Natural killer cell (primary cell): Measurements from ENCODE around the gene DOCK2. TPM values are rescaled to one million over a fixed set of nuclear protein-coding genes. Genes with fewer than 3 reads are reported as not detected.

Source experiments
- ATAC-seq, 3 donors: fragments of 150-1000 bp in 2 of 3; fragments of 200-7000 bp in 1 of 3; cut with Tn5 transposase; 1 replicate in 1 of 3; 2 replicates in 2 of 3; pipeline ENCODE4 v1.10.0; 2021; ENCODE audit warnings: mild to moderate bottlenecking in 2 of 3, moderate library complexity in 2 of 3
- DNase-seq, 2 donors: peaks; one replicate each; pipeline versions ENCODE4 v3.0.0 to v3.0.0-alpha.2; 2013 to 2021; ENCODE audit warnings: mixed read lengths in 1 of 2
- H3K27ac ChIP-seq: one replicate; pipeline ENCODE4 v1.5.1; 2013; ENCODE audit warnings: mild to moderate bottlenecking, low read length
- H3K27me3 ChIP-seq: one replicate; pipeline ENCODE4 v1.6.1; 2013; ENCODE audit warnings: low read length; ENCODE audit not compliant: control insufficient read depth, insufficient read depth
- H3K36me3 ChIP-seq: one replicate; pipeline ENCODE4 v1.6.1; 2013; ENCODE audit warnings: low read length; ENCODE audit not compliant: control insufficient read depth, insufficient read depth
- H3K4me1 ChIP-seq: one replicate; pipeline ENCODE4 v1.6.1; 2013; ENCODE audit warnings: low read length; ENCODE audit not compliant: control insufficient read depth, insufficient read depth
- H3K4me3 ChIP-seq: one replicate; pipeline ENCODE4 v1.5.1; 2013; ENCODE audit warnings: low read length
- H3K9me3 ChIP-seq: one replicate; pipeline ENCODE4 v1.6.1; 2013; ENCODE audit warnings: low read length; ENCODE audit not compliant: control insufficient read depth, insufficient read depth
- H3K27ac Mint-ChIP-seq, 2 donors: one replicate each; pipeline ENCODE4 v1.8.0; 2022; ENCODE audit warnings: mild to moderate bottlenecking in 2 of 2, mixed read lengths in 2 of 2, moderate library complexity in 1 of 2
- H3K27me3 Mint-ChIP-seq, 2 donors: one replicate each; pipeline ENCODE4 v1.8.0; 2022; ENCODE audit warnings: low read depth in 2 of 2, mixed read lengths in 2 of 2
- H3K36me3 Mint-ChIP-seq: one replicate; pipeline ENCODE4 v1.8.0; 2022; ENCODE audit warnings: mixed read lengths
- H3K4me1 Mint-ChIP-seq, 2 donors: one replicate each; pipeline ENCODE4 v1.8.0; 2022; ENCODE audit warnings: mixed read lengths in 2 of 2
- H3K4me3 Mint-ChIP-seq: one replicate; pipeline ENCODE4 v1.8.0; 2022; ENCODE audit warnings: mild to moderate bottlenecking, moderate library complexity, mixed read lengths
- H3K9me3 Mint-ChIP-seq, 2 donors: one replicate each; pipeline ENCODE4 v1.8.0; 2022; ENCODE audit warnings: mixed read lengths in 2 of 2
- CTCF ChIP-seq: fragments of 200-600 bp; IDR thresholded peaks from one replicate; pipeline ENCODE4 v1.8.0; 2022; ENCODE audit warnings: antibody characterized with exemption
- WGBS: methylation state at CpG from one replicate; pipeline ENCODE4 v1.1.7; 2013; ENCODE audit warnings: missing lambda C conversion rate; ENCODE audit not compliant: insufficient coverage; 5-methylcytosine and 5-hydroxymethylcytosine counted together
- intact Hi-C: fragments of 100-400 bp; cut with micrococcal nuclease; formaldehyde crosslinking; loops from one replicate; pipeline ENCODE4 v1.14.2; 2022
- total RNA-seq, 4 donors: library from RNA; stranded (reverse); fragments of 120-200 nt in 1 of 4; gene quantifications; one replicate each; pipeline versions ENCODE4 v1.2.3 to v1.2.4, GENCODE V29; 2013 to 2022

DOCK2 gene
- total RNA-seq, 3 donors from 2014 or later (not counting 1 experiment from before 2014, with no cell fraction given), result 317 to 361 (median 320) TPM

- peaks cover 5 to 10% of the 10 kb centered on the region in 2 donors for H3K9me3 Mint-ChIP-seq
Observed at GRCh38 chr5:169848792-169849191, 211.7 kb downstream of the DOCK2 start.

GRCh38 chr5:169850409-169850808 is 213.3 kb downstream of the DOCK2 start:
- no peak overlapping the region for H3K27ac Mint-ChIP-seq
- Histone ChIP-seq H3K4me3 (no peak overlapping the region), H3K9me3 (peaks cover 14% of the 10 kb centered on the region), H3K27ac (no peak overlapping the region), H3K4me1 (no peaks in the 10 kb centered on the region), H3K27me3 (no peaks in the 10 kb centered on the region), H3K36me3 (peaks cover 28% of the 10 kb centered on the region)
- intact Hi-C loops, result no loop called here
- H3K36me3 Mint-ChIP-seq, result peaks cover 14% of the 10 kb centered on the region
- peaks cover 5 to 10% of the 10 kb centered on the region in 2 donors for H3K9me3 Mint-ChIP-seq
- DNase-seq (no peak), ATAC-seq (no peak)
- H3K27me3 Mint-ChIP-seq, result no peaks in the 10 kb centered on the region
- TF ChIP-seq CTCF, result no peak
- WGBS, result 100% methylated on average over 1 of the region's 2 CpGs
- peaks cover 43 to 44% of the 10 kb centered on the region in 2 donors for H3K4me1 Mint-ChIP-seq
- no peak overlapping the region for H3K4me3 Mint-ChIP-seq

More at GRCh38 chr5:169848792-169849191, 211.7 kb downstream of the DOCK2 start:
- Mint-ChIP-seq H3K27ac (no peak overlapping the region), H3K4me3 (no peak overlapping the region), H3K27me3 (no peaks in the 10 kb centered on the region), H3K36me3 (peaks cover 14% of the 10 kb centered on the region), H3K4me1 (peaks cover 43 to 49% of the 10 kb centered on the region in 2 donors)
- Histone ChIP-seq H3K9me3 (peaks cover 14% of the 10 kb centered on the region), H3K36me3 (peaks cover 35% of the 10 kb centered on the region), H3K4me1 (no peaks in the 10 kb centered on the region), H3K4me3 (no peak overlapping the region), H3K27ac (no peak overlapping the region), H3K27me3 (no peaks in the 10 kb centered on the region)
- ATAC-seq (no peak), DNase-seq (no peak)
- intact Hi-C loops, result no loop called here
- no peak for TF ChIP-seq CTCF
- WGBS, result no CpG with 5 or more reads among the region's 2 CpGs

- Histone ChIP-seq H3K9me3 (peaks cover 14% of the 10 kb centered on the region), H3K4me3 (no peak overlapping the region), H3K4me1 (no peaks in the 10 kb centered on the region), H3K27me3 (no peaks in the 10 kb centered on the region), H3K36me3 (peaks cover 28% of the 10 kb centered on the region), H3K27ac (no peak overlapping the region)
- DNase-seq (no peak), ATAC-seq (no peak)
- Mint-ChIP-seq H3K36me3 (peaks cover 14% of the 10 kb centered on the region), H3K9me3 (peaks cover 5 to 10% of the 10 kb centered on the region in 2 donors), H3K27me3 (no peaks in the 10 kb centered on the region), H3K27ac (peak overlapping the region in 1 of 2 donors; percentile 62), H3K4me1 (peaks cover 50 to 52% of the 10 kb centered on the region in 2 donors), H3K4me3 (no peak overlapping the region)
- no CpG with 5 or more reads among the region's 1 CpG for whole genome bisulfite sequencing
- intact Hi-C loops, result no loop called here
- no peak for TF ChIP-seq CTCF
Observed at GRCh38 chr5:169851321-169851850, 214.3 kb downstream of the DOCK2 start.

GRCh38 chr5:169856571-169856970 is 219.5 kb downstream of the DOCK2 start:
- intact Hi-C loops, result no loop called here
- Histone ChIP-seq H3K4me3 (no peak overlapping the region), H3K36me3 (peaks cover 5% of the 10 kb centered on the region), H3K4me1 (no peaks in the 10 kb centered on the region), H3K27ac (no peak overlapping the region), H3K9me3 (no peaks in the 10 kb centered on the region), H3K27me3 (no peaks in the 10 kb centered on the region)
- H3K9me3 Mint-ChIP-seq, result no peaks in the 10 kb centered on the region
- no peak for DNase-seq
- WGBS, result 85% methylated on average over 2 of the region's 2 CpGs
- no peaks in the 10 kb centered on the region for H3K36me3 Mint-ChIP-seq
- H3K4me3 Mint-ChIP-seq, result no peak overlapping the region
- peak overlapping the region in 1 of 2 donors; percentile 53 for H3K27ac Mint-ChIP-seq
- no peak for TF ChIP-seq CTCF
- no peaks in the 10 kb centered on the region for H3K27me3 Mint-ChIP-seq
- peaks cover 72 to 81% of the 10 kb centered on the region in 2 donors for H3K4me1 Mint-ChIP-seq
- ATAC-seq, result no peak
